ENCODE results near the gene PBX3. TPM values are rescaled to one million over a fixed set of nuclear protein-coding genes. Genes with fewer than 3 reads are reported as not detected.

The PBX3 gene
- total RNA-seq, 4 donors from 2014 or later = 18.0 to 33.5 (median 24.2) TPM

GRCh38 chr9:125971050-125971449 is 223.9 kb downstream of the PBX3 start:
- no peak for DNase-seq (ENCODE audit: low spot score in 2 of 2)
- H3K4me3 ChIP-seq = no peak overlapping the region
- H3K27me3 ChIP-seq = no peaks in the 10 kb centered on the region
- no peaks in the 10 kb centered on the region for H3K4me1 ChIP-seq
- peaks cover 0 to 16% (median 0%) of the 10 kb centered on the region in 4 donors for H3K9me3 ChIP-seq
- no peak for TF ChIP-seq EP300 (IDR thresholded peaks at IDR 0.05)
- no peak for TF ChIP-seq POLR2A (IDR thresholded peaks at IDR 0.05)
- no peak for TF ChIP-seq CTCF (IDR thresholded peaks at IDR 0.05)
- no peak overlapping the region for H3K27ac ChIP-seq
- peaks cover 0 to 6% (median 0%) of the 10 kb centered on the region in 3 donors for H3K36me3 ChIP-seq
- 61 to 69% methylated on average over 3 of the region's 3 CpGs for WGBS, 2 donors

GRCh38 chr9:125972012-125972729 is 225.0 kb downstream of the PBX3 start:
- Histone ChIP-seq H3K4me1 (no peaks in the 10 kb centered on the region), H3K4me3 (no peak overlapping the region), H3K27me3 (no peaks in the 10 kb centered on the region), H3K9me3 (peaks cover 0 to 20% (median 0%) of the 10 kb centered on the region in 4 donors), H3K36me3 (no peaks in the 10 kb centered on the region), H3K27ac (no peak overlapping the region)
- TF ChIP-seq POLR2A (IDR thresholded peaks at IDR 0.05) (no peak), CTCF (IDR thresholded peaks at IDR 0.05) (no peak), EP300 (IDR thresholded peaks at IDR 0.05) (no peak)
- 82 to 84% methylated on average over 12 of the region's 12 CpGs for WGBS, 2 donors
- no peak for DNase-seq (ENCODE audit: low spot score in 2 of 2)

GRCh38 chr9:125973547-125973946 is 226.4 kb downstream of the PBX3 start:
- no peak for TF ChIP-seq CTCF (IDR thresholded peaks at IDR 0.05)
- no peak for TF ChIP-seq EP300 (IDR thresholded peaks at IDR 0.05)
- TF ChIP-seq POLR2A (IDR thresholded peaks at IDR 0.05) = no peak
- H3K27me3 ChIP-seq = no peaks in the 10 kb centered on the region
- H3K4me3 ChIP-seq = no peak overlapping the region
- DNase-seq (ENCODE audit: low spot score in 2 of 2) = no peak
- no peaks in the 10 kb centered on the region for H3K4me1 ChIP-seq
- no peaks in the 10 kb centered on the region for H3K36me3 ChIP-seq
- peaks cover 0 to 34% (median 0%) of the 10 kb centered on the region in 4 donors for H3K9me3 ChIP-seq
- H3K27ac ChIP-seq = no peak overlapping the region
- whole genome bisulfite sequencing, 2 donors = 82 to 97% methylated on average over 9 to 10 of the region's 10 CpGs

- TF ChIP-seq POLR2A (IDR thresholded peaks at IDR 0.05) = no peak
- no peak for TF ChIP-seq EP300 (IDR thresholded peaks at IDR 0.05)
- no peak for TF ChIP-seq CTCF (IDR thresholded peaks at IDR 0.05)
These were observed 227.5 kb downstream of the PBX3 start for GRCh38 chr9:125974705-125975104.

GRCh38 chr9:125977223-125977622 is 230.1 kb downstream of the PBX3 start:
- H3K4me3 ChIP-seq = no peak overlapping the region
- H3K27me3 ChIP-seq = no peaks in the 10 kb centered on the region
- peaks cover 0 to 53% (median 0%) of the 10 kb centered on the region in 4 donors for H3K9me3 ChIP-seq
- H3K4me1 ChIP-seq = no peaks in the 10 kb centered on the region
- no peak overlapping the region for H3K27ac ChIP-seq
- H3K36me3 ChIP-seq = no peaks in the 10 kb centered on the region
- no peak for DNase-seq (ENCODE audit: low spot score in 2 of 2)
- TF ChIP-seq POLR2A (IDR thresholded peaks at IDR 0.05) (no peak), CTCF (IDR thresholded peaks at IDR 0.05) (no peak), EP300 (IDR thresholded peaks at IDR 0.05) (no peak)

More at GRCh38 chr9:125974705-125975104, 227.5 kb downstream of the PBX3 start:
- Histone ChIP-seq H3K27me3 (no peaks in the 10 kb centered on the region), H3K4me3 (no peak overlapping the region), H3K36me3 (no peaks in the 10 kb centered on the region), H3K4me1 (no peaks in the 10 kb centered on the region), H3K9me3 (peaks cover 0 to 43% (median 0%) of the 10 kb centered on the region in 4 donors), H3K27ac (no peak overlapping the region)
- DNase-seq (ENCODE audit: low spot score in 2 of 2) = no peak
- WGBS, 2 donors = 87 to 92% methylated on average over 4 of the region's 4 CpGs
